ENCODE results near the gene AP2S1.

GRCh38 chr19:46885411-46885810 lies 34.8 kb upstream of the AP2S1 start:
- TF ChIP-seq CTCF (IDR thresholded peaks at IDR 0.05) (no peak), POLR2A (IDR thresholded peaks at IDR 0.05) (no peak)
